Left lobe of liver (tissue), 2 donors: ENCODE results near the gene MOB3A. TPM values are rescaled to one million over a fixed set of nuclear protein-coding genes. Genes with fewer than 3 reads are reported as not detected.
A peak's percentile ranks its signal among the peaks of the same experiment; 100 is the strongest.

ENCODE experiments used
- ATAC-seq: fragments of 200-7000 bp; cut with Tn5 transposase; one replicate; pipeline ENCODE4 v1.9.1; 2020; ENCODE audit warnings: mild to moderate bottlenecking, moderate library complexity
- DNase-seq: peaks from one replicate; pipeline ENCODE4 v3.0.0-alpha.2; 2020; ENCODE audit warnings: low spot score
- total RNA-seq: library from RNA; stranded (reverse); gene quantifications from one replicate; pipeline ENCODE4 v1.2.1, GENCODE V29; 2021
- donor health status: DM: no; HTN: no; CAD: no; lungs with moderate emphysema.
- donor health status: DM: no; HTN: yes; CAD: no.

The MOB3A gene
- total RNA-seq, 1 donor from 2014 or later = 11.2 TPM

DNA sequence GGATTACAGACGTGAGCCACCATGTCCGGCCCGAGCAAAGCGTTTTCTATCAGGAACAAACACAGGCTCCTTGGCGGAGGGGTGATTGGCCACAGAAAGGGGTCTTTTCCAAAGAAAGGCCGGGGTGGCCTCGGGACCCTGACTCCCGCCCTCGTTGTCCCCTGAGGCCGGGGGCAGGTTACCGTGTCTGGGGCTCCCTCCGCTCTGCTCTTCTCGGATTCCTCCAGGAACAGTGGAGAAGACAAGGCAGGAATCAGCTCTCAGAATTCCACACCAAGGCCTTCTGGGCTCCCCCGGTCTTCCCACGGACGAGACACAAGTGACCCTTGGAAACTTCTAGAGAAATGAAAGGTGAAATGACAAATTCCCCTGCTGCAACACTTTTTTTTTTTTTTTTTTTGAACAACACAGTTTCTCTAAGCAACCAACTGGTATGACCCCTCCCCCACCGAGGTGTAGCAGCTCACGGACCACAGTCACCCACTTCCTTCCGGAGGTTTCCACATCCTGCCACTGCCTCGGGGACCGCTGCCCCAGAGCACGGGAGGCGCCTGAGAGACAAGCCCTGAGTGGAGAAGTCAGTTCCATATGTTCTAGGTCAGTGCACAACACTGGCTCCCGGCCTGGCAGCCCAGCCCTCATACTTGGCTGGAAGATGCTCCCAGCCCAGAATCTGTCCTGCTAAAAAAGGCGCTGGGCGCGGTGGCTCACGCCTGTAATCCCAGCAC lies 11.0 kb downstream of the MOB3A start:
- ATAC-seq = peak; percentile 49
- no peak for DNase-seq

DNA sequence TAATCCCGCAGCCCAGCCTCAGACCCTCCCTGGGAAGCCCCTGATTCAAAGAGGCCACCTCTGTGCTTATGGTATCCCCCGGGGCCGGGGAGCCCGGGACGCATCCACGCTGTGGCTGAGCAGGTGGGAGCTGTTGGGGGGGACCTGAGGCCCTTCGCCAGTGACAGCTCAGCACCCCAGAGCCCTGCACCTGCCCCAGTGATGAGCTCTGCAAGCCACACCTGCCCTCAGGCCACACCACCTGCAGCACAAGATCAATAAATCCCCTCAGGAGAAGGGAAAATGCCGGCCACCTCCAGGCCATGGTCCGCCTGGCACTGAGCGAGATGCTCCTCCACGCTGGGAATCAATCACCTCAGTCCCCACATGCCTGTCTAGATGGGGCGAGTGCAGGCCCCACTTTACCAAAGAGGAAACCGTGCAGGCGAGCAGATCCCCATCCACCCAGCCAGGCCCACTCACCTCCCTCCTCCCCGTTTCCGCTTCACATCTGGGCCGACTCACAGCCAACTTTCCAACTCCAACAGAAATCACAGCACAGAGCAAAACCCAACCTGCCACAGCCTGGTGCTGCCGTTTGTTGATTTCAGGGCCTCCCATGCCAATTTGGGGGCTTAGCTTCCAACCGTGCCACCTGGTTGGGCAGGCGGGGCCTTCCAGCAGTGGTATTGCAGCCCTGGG lies 12.8 kb downstream of the MOB3A start:
- ATAC-seq (no peak), DNase-seq (no peak)

DNA sequence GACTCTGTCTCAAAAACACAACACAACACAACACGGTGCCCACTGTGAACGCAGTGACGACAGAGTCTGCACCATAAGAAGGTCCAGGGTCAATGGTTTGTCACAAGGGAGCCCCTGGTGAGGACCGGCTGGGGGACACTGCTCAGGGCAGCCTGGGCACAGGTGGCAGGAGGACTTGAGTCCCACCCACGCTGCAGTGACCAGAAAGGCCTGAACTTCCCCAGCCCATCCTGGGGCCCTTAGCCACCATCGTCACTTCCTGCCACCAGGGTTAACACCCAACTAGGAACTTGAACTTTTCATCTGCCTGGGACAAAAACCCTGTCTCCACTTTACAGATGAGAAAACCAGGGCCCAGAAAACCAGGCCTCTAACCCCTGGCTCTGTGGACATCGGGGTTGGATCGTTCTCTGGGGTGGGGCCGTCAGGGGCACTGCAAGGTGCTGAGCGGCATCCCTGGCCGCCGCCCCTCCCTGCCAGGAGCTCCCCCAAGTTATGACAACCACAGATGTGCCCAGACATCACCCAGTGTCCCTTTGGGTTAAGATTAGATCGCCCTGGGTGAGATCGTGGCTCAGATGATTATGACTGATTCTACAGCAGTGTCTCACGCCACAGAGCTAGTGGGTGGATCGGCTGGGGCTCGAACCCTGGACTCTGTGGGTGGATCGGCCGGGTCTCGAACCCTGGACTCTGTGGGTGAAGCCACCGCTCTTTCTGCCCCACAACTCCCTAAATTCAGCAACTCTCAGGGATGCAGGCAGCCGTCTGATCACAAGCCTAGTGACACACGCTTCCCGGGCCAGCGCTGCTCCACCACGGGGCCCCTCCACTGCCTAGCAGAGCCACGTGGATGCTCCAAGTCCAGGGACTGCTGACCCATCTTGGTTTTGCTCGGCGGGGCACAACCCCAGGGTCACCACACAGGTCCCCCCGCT lies 14.0 kb downstream of the MOB3A start:
- ATAC-seq (peak; percentile 16), DNase-seq (no peak)

DNA sequence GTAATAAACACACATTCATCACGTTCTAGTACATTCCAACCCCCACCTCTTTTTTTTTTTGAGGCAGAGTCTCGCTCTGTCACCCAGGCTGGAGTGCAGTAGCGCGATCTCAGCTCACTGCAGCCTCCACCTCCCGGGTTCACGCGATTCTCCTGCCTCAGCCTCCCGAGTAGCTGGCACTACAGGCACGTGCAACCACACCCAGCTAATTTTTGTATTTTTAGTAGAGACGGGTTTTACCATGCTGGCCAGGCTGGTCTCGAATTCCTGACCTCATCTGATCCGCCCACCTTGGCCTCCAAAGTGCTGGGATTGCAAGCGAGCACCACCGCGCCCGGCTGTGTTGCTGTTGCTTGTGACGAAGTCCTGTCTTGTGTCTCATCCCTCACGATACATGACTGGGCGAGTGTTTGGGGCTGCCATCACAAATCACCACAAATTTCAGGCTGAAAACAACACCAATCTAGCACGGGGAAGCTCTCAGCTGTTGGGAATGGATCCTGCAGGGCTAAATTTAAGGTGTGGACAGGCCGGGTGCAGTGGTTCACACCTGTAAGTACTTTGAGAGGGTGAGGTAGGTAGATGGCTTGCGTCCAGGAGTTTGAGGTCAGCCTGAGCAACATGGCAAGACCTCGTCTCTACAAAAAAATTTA lies 15.7 kb downstream of the MOB3A start:
- DNase-seq (no peak), ATAC-seq (no peak)

DNA sequence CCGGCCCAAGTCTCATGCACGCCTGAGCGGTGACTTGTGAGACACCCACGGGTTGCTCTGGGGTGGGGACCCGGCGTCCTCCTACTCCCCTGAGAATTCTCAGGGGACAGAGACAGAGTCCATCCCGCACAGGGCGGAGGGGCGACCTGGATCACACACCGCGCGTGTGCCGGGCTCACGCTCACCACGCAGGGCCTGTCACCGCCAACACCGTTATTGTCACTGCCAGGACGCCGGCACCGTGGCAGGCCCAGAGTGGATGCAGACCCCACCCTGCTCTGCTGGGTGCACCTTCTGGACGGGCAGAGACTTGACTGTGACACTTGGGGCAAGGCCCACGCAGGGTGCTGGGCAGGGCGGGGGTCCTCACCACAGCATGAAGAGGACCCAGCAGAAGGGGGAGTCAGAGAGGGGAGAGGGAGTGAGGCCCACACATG lies 16.2 kb downstream of the MOB3A start:
- no peak for ATAC-seq
- DNase-seq = no peak

DNA sequence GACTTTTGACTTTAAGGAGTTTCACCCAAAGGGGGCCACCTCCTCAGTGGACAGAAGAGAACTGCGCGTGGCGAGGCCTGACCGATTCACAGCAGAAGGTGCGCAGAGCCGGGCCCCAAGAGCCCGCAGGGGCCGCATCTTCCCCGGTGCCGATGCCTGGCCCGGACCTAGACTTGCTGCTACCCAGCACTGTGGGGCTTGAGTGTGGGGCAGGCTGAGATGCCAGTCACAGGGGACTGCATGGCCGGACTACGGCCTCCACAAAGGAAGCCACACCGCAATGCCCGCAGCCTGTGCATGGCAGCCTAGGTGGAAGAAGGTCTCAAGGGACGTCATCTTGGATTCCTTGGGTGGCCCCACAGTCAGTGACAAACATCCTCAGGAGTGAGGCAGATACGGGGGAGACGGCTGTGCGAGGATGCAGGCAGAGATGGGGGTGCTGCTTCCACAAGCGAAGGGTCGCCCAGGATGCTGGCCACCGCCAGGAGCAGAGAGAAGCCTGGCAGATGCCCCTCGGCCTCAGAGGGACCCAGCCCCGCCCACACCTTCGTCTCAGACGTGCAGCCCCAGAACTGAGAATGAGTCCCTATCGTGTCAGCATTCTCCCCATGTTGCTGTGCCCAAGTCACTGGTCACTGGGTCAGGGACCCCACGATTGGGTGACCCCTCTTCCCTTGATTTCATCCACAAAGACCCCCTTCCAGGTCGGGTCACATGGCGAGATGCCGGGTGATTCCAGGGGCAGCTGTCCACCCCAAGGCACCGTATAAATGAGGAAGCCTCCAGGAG lies 16.9 kb downstream of the MOB3A start:
- ATAC-seq (no peak), DNase-seq (no peak)

DNA sequence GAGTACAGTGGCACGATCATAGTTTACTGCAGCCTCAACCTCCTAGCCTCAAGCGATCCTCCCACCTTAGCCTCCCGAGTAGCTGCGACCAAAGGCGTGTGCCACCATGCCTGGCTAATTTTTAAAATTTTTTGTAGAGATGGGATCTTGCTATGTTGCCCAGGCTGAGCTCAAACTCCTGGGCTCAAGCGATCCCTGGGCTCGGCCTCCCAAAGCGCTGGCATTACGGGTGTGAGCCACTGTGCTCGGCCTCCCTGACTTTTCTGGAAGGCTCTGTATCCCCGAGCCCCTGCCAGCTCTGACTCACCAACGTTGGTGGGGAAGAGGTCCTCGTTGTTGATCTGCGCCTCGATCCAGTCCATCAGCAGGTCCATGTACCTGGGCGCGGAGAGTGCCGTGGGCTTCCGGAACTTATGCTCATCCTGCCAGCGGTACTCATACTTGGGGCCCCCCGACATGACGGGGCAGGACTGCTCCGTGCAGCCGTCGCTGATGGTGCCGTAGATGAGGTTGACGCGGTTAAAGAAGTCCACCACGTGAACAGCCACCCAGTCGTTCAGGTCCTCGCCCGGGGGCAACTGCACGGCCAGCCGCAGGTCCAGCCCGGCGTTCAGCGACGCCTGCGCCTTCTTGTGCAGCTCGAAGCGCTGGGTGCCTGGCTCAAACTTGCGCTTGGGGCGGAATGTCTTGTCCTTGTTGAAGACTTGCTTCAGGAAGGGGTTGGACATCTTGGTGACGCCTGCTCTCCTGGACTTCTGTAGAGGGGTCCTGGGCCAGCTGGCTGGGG lies 18.1 kb downstream of the MOB3A start:
- ATAC-seq = no peak
- DNase-seq = no peak

DNA sequence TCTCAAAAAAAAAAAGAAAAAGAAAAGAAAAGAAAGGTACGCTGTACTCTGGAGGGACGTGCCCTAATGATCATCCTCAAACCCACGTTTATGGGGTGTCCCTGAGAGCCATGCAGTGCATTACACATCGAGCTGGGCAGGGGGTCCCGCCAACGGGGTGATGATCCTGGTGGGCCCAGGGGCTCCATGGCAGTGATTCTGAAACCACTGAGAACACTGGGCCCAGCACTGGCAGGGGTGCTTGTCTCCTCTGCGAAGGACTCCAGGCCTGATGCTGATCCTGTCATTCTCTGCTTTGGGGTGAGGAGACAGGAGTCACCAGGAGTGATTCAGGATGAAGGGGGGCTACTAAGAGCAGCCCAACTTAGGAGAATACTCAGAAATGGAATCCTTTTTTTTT lies 18.7 kb downstream of the MOB3A start:
- ATAC-seq = no peak
- no peak for DNase-seq

DNA sequence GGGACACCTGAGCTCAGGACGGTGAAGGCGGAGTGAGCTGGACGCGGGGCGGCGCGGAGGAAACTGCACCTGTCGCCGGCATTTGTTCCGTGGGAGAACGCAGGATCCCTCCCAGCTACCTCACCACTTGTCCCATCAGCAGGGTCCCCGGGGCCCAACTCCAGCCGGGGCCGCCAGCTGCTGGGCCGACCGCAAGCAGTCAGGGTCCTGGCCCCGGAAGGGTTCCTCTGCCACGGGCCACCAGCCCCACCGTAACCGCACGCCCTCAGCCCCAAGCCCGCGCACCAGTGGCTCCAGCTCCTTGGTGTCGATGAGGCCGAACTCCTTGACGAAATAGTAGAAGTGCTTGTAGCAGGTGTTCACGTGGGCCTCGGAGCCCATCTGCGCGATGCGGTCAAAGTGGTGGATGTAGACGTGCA lies 19.6 kb downstream of the MOB3A start:
- DNase-seq (no peak), ATAC-seq (no peak)

DNA sequence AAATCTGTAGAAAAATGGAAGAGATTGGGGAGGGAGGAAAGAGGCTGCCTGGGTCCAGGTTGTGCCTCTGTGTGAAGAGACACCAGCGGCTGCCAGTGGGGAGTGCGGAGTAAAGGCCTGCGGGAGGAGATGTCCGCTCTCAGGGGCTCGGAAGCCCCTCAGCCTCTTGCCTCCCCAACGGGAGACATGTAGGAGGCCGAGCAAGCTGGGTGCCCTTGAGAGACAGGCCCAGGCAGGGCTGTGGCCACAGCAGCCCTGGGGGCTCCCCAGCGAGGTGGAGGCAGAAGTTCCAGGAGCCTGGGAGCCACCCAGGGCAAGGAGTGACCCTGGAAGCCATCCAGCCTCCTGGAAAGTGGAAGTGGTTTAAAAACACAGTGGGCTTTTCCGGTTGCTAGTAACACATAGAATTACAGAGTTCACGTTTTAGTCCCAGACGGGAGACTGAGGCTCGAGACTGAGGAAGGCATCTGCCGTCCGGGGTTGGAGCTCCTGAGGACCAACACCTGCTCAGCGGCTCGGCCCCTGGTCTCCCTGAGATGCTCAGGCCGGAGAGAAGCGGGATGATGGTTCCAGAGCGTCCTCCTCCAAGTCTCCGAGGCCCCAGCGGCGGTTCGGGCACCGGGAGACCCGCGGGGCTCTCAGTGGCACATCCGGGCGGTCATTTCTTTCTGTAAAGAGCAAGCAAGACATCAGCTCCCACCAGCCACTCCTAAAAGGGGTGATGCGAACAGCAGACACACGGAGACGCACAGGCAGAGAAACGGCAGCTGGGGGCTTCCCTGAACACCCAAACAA lies 23.2 kb downstream of the MOB3A start:
- DNase-seq = no peak
- no peak for ATAC-seq

DNA sequence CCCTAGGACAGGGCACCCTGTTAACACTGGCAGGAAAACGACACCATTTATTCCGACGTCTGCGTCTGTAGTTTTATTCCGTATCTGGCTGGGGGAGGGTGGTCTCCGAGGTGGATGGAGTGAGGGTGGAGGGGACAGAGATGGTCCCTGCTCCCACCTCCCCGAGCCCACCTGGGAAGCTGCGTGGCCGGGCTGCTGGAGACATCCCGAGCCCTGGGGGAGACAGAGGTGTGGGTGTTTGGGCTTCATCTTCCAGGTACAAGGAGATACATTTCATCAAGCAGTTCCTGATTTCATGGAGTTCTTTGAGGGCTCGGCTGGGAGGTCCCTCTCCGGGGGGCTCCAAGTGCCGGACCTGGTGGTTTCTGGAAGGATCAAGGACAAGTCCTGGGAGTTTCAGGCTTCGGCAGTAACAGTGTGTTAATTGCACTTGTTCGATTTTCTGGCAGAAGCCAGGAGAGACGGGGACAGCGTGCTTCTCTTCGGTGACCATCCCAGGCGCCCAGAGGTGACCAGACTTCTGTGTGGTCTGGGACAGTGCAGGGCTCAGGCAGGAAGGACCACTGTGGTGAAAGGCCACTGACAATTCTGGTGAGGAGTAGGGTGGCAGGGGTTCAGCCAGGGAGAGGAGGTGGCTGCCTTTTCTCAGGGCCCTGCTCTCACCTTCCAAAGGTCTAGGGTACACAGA lies 25.0 kb downstream of the MOB3A start:
- DNase-seq (no peak), ATAC-seq (no peak)

DNA sequence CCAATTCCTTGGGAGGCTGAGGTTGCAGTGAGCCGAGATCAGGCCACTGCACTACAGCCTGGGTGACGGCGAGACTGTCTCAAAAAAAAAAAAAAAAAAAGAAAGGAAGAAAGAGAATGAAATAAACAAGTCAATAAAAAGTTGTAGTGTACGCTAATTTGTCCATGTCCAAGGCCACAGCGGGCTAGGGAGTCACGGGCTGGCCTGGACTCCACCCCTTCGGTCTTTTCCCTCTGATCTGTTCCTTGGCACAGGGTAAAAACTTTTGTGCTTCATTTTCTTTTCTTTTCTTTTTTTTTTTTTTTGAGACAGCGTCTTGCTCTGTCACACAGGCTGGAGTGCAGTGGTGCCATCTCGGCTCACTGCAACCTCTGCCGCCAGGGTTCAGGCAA lies 25.7 kb downstream of the MOB3A start:
- ATAC-seq (peak; percentile 33), DNase-seq (no peak)

DNA sequence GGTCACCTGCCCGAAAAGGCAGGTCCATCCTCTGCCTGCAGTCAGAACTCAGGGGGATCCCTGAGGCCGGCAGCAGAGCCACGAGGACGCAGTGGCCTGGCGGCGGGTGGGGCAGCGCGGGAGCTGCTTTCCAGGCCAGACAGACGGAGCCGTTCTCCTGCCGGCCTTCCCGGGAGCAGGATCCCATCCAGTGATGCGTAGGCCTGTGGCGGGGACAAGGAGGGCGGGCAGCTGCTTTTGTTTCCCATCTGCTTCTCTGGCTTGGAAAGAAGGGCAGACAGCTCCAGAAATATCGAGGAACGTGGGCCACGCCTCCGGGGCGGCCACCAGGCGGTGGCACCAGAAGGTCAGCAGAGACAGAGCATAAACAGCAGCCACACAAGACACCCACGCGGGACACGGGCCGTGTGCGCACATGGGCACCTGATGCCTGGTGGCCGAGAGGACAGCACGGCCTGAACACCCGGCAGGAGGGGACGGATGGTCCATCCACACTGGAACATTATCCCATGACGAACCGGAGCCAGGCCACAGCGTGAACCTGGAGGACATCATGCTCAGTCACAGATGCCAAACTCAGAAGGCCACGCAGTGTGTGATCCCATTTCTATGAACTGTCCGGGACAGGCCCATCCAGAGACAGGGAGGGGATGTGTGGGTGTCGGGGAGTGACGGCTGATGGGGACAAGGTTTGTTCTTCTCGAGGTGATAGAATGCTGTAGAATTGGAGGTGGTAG lies 31.2 kb downstream of the MOB3A start:
- no peak for DNase-seq
- no peak for ATAC-seq

DNA sequence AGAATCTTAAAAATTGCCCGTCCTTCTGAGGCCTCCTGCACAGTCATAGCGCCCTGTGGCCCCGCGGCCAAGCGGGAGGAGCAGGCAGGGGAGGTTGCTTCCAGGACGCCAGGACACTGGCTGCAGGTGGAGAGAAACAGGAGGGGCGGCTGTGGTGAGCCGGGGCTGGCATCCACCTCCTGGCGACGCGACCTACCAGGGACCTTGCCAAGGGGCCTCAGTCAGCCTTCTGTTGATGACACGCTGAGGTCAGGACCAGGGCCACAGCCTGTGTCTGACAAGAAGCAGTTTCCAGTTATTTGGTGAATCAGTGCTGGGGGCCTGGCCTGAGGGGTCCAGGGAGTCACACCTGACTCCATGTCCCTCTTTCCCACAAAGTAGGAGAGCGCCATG lies 31.7 kb downstream of the MOB3A start:
- DNase-seq (no peak), ATAC-seq (no peak)

DNA sequence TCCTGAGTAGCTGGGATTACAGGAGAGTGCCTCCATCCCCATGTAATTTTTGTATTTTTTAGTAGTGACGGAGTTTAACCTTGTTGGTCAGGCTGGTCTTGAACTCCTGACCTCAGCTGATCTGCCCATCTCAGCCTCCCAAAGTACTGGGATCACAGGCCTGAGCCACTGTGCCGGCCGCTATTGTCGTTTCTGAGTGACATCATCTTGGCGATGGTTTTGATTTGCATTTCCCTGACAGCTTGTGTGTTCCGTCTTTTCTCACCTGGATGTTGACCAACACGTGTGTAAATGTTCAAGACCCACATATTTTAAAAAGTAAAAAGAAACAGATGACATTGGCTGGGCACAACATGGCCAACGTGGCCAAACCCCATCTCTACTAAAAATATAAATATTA lies 32.3 kb downstream of the MOB3A start:
- no peak for ATAC-seq
- no peak for DNase-seq

DNA sequence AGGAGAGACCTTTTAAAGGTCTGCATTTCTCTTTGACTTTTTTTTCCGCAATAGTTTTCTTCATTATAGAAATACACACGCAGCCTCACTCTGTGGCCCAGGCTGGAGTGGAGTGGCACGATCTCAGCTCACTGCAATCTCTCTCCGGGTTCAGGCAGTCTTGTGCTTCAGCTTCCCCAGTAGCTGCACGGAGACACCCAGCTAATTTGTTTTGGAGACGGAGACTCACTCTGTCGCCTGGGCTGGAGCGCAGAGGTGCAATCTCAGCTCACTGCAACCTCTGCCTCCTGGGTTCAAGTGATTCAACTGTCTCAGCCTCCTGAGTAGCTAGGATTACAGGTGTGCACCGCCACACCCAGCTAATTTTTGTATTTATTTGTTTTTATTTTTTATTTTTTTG lies 33.4 kb downstream of the MOB3A start:
- ATAC-seq = no peak
- no peak for DNase-seq

DNA sequence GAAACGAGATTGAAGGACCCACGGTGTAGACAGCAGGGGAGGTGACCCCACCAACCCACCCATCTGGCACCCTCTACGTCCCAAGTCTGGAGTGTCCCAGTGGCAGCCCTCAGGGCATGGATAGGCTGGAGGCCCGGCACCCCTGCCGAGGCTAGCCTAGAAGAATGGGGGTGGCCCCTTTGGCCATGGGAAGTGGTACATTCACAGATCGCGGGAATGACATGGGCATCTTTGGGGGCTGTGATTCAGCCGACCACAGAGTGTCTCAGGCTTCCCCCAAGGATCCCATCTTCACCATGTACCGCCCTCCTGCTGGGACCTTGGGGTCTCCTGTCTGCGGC lies 33.8 kb downstream of the MOB3A start:
- no peak for ATAC-seq
- no peak for DNase-seq
